ENCODE results near the gene ERMAP.
"Not testable (repeated sequence)": the region's sequence is repeated elsewhere in the genome, so short reads cannot be mapped to it uniquely, and the experiment has no call there.

GRCh38 chr1:42869254-42869653 is 52.3 kb downstream of the ERMAP start:
- not testable (repeated sequence) for TF ChIP-seq BACH2 (CRISPR knock-in tag; IDR thresholded peaks at IDR 0.05; ENCODE audit: borderline replicate concordance); PATZ1 (CRISPR knock-in tag; IDR thresholded peaks at IDR 0.05; ENCODE audit: borderline replicate concordance); ZNF565 (CRISPR knock-in tag; conservative IDR thresholded peaks at IDR 0.05; ENCODE audit: low read depth); SNAI2 (CRISPR knock-in tag; IDR thresholded peaks at IDR 0.05); ZFP3 (CRISPR knock-in tag; IDR thresholded peaks at IDR 0.05); TCF4 (CRISPR knock-in tag; IDR thresholded peaks at IDR 0.05; ENCODE audit: borderline replicate concordance); ZNF8 (CRISPR knock-in tag; IDR thresholded peaks at IDR 0.05); ARNTL (CRISPR knock-in tag; IDR thresholded peaks at IDR 0.05; ENCODE audit: borderline replicate concordance, low read depth)
